IgD-negative memory B cell (primary cell): ENCODE data around the gene TNIK. TPM values are rescaled to one million over a fixed set of nuclear protein-coding genes. Genes with fewer than 3 reads are reported as not detected.

Experiments used
- H3K27ac Mint-ChIP-seq, 3 donors: one replicate each; pipeline ENCODE4 v1.8.0; 2020 to 2022; ENCODE audit warnings: mild to moderate bottlenecking in 3 of 3, mixed read lengths in 3 of 3, moderate library complexity in 1 of 3
- H3K27me3 Mint-ChIP-seq: one replicate; pipeline ENCODE4 v1.8.0; 2021; ENCODE audit warnings: mixed read lengths
- H3K36me3 Mint-ChIP-seq: one replicate; pipeline ENCODE4 v1.8.0; 2020; ENCODE audit warnings: mild to moderate bottlenecking, mixed read lengths
- H3K4me1 Mint-ChIP-seq, 3 donors: one replicate each; pipeline ENCODE4 v1.8.0; 2020 to 2022; ENCODE audit warnings: mixed read lengths in 3 of 3, mild to moderate bottlenecking in 1 of 3
- H3K4me3 Mint-ChIP-seq, 4 donors: one replicate each; pipeline ENCODE4 v1.8.0; 2020 to 2022; ENCODE audit warnings: mild to moderate bottlenecking in 4 of 4, mixed read lengths in 4 of 4, moderate library complexity in 3 of 4
- H3K9me3 Mint-ChIP-seq, 3 donors: one replicate each; pipeline ENCODE4 v1.8.0; 2020 to 2021; ENCODE audit warnings: mixed read lengths in 3 of 3, mild to moderate bottlenecking in 1 of 3
- polyA plus RNA-seq: library from polyadenylated mRNA; unstranded; fragments of 300-500 nt; fragmentation: Illumina TruSeq; gene quantifications from one replicate; pipeline ENCODE4 v1.2.3, GENCODE V29; 2021

Gene TNIK
- polyA plus RNA-seq, 1 donor from 2014 or later = 3.0 TPM

GRCh38 chr3:171278299-171278590, 182.0 kb downstream of the TNIK start:
- no peak overlapping the region for H3K27ac Mint-ChIP-seq
- peaks cover 0 to 2% (median 0%) of the 10 kb centered on the region in 3 donors for H3K9me3 Mint-ChIP-seq
- peaks cover 2% of the 10 kb centered on the region for H3K27me3 Mint-ChIP-seq
- H3K36me3 Mint-ChIP-seq = no peaks in the 10 kb centered on the region
- H3K4me3 Mint-ChIP-seq = no peak overlapping the region
- H3K4me1 Mint-ChIP-seq = peaks cover 3 to 10% (median 6%) of the 10 kb centered on the region in 3 donors

GRCh38 chr3:171277456-171278298, 182.5 kb downstream of the TNIK start:
- Mint-ChIP-seq H3K4me3 (no peak overlapping the region), H3K9me3 (peaks cover 0 to 2% (median 0%) of the 10 kb centered on the region in 3 donors), H3K27ac (no peak overlapping the region), H3K27me3 (peaks cover 2% of the 10 kb centered on the region), H3K36me3 (no peaks in the 10 kb centered on the region), H3K4me1 (peaks cover 3 to 10% (median 4%) of the 10 kb centered on the region in 3 donors)

- no peak overlapping the region for H3K4me3 Mint-ChIP-seq
- H3K36me3 Mint-ChIP-seq = no peaks in the 10 kb centered on the region
- H3K27me3 Mint-ChIP-seq = peaks cover under 1% of the 10 kb centered on the region
- no peak overlapping the region for H3K27ac Mint-ChIP-seq
- H3K4me1 Mint-ChIP-seq = peaks cover under 1 to 8% (median 2%) of the 10 kb centered on the region in 3 donors
- H3K9me3 Mint-ChIP-seq = peaks cover 0 to 2% (median 0%) of the 10 kb centered on the region in 3 donors
These were observed 183.3 kb downstream of the TNIK start for GRCh38 chr3:171276923-171277322.

GRCh38 chr3:171274222-171274621, 186.0 kb downstream of the TNIK start:
- Mint-ChIP-seq H3K4me1 (peaks cover 0 to 13% (median 6%) of the 10 kb centered on the region in 3 donors), H3K9me3 (peaks cover 0 to 2% (median 0%) of the 10 kb centered on the region in 3 donors)

DNA sequence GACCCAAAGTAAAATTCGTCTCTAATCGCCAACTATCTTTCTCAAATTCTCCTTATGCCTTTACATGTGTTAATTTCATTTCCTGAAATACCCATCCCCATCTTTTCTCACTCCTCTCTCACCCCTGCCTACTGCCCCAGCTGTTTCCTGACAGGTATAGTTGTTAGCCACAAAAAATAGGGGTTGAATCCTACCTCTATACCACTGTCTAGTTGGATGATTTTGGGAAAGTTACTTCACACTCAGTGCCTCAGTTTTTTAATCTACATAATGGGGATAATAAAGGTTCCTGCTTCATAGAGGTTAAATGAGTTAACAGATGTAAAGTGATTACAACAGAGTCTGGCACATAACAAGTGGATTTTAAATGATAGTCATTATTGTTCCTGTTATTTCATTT, 189.7 kb downstream of the TNIK start:
- no peaks in the 10 kb centered on the region for H3K36me3 Mint-ChIP-seq
- no peak overlapping the region for H3K4me3 Mint-ChIP-seq
- H3K4me1 Mint-ChIP-seq = peaks cover 0 to 13% (median 10%) of the 10 kb centered on the region in 3 donors
- peaks cover 0 to 2% (median 0%) of the 10 kb centered on the region in 3 donors for H3K9me3 Mint-ChIP-seq
- no peaks in the 10 kb centered on the region for H3K27me3 Mint-ChIP-seq
- no peak overlapping the region for H3K27ac Mint-ChIP-seq

More at GRCh38 chr3:171274222-171274621, 186.0 kb downstream of the TNIK start:
- no peak overlapping the region for H3K27ac Mint-ChIP-seq
- no peaks in the 10 kb centered on the region for H3K36me3 Mint-ChIP-seq
- no peaks in the 10 kb centered on the region for H3K27me3 Mint-ChIP-seq
- H3K4me3 Mint-ChIP-seq = no peak overlapping the region

DNA sequence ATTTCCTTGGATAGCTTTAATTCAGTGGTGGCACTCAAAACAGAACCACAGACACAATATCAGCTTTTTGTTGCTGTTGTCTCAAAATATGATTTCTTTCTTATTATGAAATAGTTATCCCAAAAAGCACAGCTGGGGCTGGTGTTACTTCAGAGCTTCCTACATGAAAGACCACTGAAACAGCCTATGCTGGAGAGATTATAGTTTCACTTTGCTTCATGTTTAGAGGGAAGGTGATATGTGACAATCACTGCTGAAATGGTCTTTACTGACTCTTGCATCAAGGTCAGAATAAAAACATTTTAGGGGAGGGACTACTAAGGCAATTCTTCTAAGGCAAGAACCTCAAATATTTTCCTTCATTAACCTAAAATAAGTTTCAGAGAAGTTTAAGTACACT, 190.7 kb downstream of the TNIK start:
- H3K36me3 Mint-ChIP-seq = no peaks in the 10 kb centered on the region
- no peaks in the 10 kb centered on the region for H3K27me3 Mint-ChIP-seq
- no peak overlapping the region for H3K27ac Mint-ChIP-seq
- peaks cover 0 to 11% (median 10%) of the 10 kb centered on the region in 3 donors for H3K4me1 Mint-ChIP-seq
- no peak overlapping the region for H3K4me3 Mint-ChIP-seq
- peaks cover 0 to 2% (median 0%) of the 10 kb centered on the region in 3 donors for H3K9me3 Mint-ChIP-seq

DNA sequence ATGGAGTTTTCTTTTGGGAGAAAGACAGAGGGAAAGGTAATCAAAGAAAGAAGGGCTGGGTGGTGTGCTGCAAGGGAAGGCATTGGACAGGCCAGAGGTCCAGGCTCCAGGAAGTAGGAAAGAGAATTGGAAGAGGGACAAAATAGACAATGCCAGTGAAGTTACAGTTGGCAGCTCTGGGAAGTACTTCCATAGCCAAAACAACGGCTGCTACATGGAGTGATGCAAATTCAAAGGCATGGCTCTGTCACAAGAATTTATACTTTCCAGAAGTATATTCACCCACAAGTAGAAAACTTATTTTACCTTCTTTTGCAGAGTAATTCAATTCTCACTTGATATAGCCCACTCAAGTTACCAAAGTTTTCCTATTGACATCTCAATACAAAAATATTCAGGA, 191.5 kb downstream of the TNIK start:
- H3K36me3 Mint-ChIP-seq = no peaks in the 10 kb centered on the region
- H3K27ac Mint-ChIP-seq = peak overlapping the region in 1 of 3 donors; percentile 48
- H3K27me3 Mint-ChIP-seq = no peaks in the 10 kb centered on the region

DNA sequence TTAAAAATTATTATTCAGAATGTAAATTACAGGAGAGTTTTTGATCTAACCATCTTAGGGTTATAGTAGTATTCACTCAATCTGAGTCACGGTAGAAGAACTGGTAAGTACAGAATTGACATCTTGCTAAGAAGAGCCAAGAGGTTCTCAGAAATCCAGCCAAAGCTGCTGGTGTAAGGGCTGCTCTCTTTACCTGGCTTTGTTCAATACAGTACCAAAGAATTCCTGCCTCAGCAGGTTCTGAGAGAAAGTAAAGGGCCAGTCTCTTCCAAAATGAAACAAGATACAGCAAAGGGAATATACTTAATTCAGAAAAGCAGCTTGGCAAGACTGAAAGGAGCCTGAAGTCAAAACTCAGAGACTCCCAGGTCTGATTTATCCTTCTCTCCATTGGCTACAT, 193.1 kb downstream of the TNIK start:
- Mint-ChIP-seq H3K36me3 (no peaks in the 10 kb centered on the region), H3K27me3 (no peaks in the 10 kb centered on the region), H3K4me3 (no peak overlapping the region), H3K4me1 (peaks cover 0 to 11% (median 10%) of the 10 kb centered on the region in 3 donors), H3K9me3 (no peaks in the 10 kb centered on the region), H3K27ac (no peak overlapping the region)

More for the DNA sequence above, 191.5 kb downstream of the TNIK start:
- Mint-ChIP-seq H3K9me3 (no peaks in the 10 kb centered on the region), H3K4me3 (no peak overlapping the region), H3K4me1 (peaks cover 0 to 11% (median 10%) of the 10 kb centered on the region in 3 donors)

- no peak overlapping the region for H3K4me3 Mint-ChIP-seq
- no peak overlapping the region for H3K27ac Mint-ChIP-seq
- no peaks in the 10 kb centered on the region for H3K36me3 Mint-ChIP-seq
- no peaks in the 10 kb centered on the region for H3K27me3 Mint-ChIP-seq
- peaks cover 0 to 11% (median 10%) of the 10 kb centered on the region in 3 donors for H3K4me1 Mint-ChIP-seq
- H3K9me3 Mint-ChIP-seq = no peaks in the 10 kb centered on the region
These were observed 193.5 kb downstream of the TNIK start for GRCh38 chr3:171266740-171267073.

GRCh38 chr3:171266034-171266739, 194.0 kb downstream of the TNIK start:
- H3K4me3 Mint-ChIP-seq = no peak overlapping the region
- no peaks in the 10 kb centered on the region for H3K27me3 Mint-ChIP-seq
- H3K27ac Mint-ChIP-seq = no peak overlapping the region

DNA sequence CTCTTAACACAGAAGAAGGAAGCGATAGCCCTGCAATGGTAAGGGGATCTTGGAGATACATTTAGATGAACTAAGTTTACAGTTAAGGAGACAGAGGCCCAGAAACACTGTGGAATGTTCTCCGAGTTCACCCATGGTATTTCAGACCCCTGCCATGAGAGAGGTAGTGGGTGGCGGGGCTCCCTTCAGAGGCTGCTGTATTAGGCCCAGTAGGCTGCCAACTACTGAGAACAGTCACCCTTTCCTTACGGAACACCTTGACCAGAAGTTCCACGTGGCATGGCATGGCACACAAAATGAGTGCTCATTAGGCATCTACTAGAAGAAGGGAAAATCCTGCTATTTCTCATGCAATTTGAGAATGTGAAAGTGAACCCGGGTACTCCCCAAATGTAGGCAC, 195.4 kb downstream of the TNIK start:
- H3K27me3 Mint-ChIP-seq = no peaks in the 10 kb centered on the region
- peaks cover 0 to 11% (median 6%) of the 10 kb centered on the region in 3 donors for H3K4me1 Mint-ChIP-seq
- no peak overlapping the region for H3K27ac Mint-ChIP-seq
- H3K36me3 Mint-ChIP-seq = no peaks in the 10 kb centered on the region
- no peak overlapping the region for H3K4me3 Mint-ChIP-seq
- H3K9me3 Mint-ChIP-seq = peaks cover 0 to 2% (median 0%) of the 10 kb centered on the region in 3 donors

More at GRCh38 chr3:171266034-171266739, 194.0 kb downstream of the TNIK start:
- Mint-ChIP-seq H3K36me3 (no peaks in the 10 kb centered on the region), H3K9me3 (peaks cover 0 to 2% (median 0%) of the 10 kb centered on the region in 3 donors), H3K4me1 (peaks cover 0 to 13% (median 13%) of the 10 kb centered on the region in 3 donors)

- peak overlapping the region in 1 of 4 donors; percentile 78 for H3K4me3 Mint-ChIP-seq
These were observed 197.8 kb downstream of the TNIK start for GRCh38 chr3:171262431-171262830.

GRCh38 chr3:171261487-171261886, 198.7 kb downstream of the TNIK start:
- Mint-ChIP-seq H3K27me3 (no peaks in the 10 kb centered on the region), H3K9me3 (peaks cover 0 to 2% (median 0%) of the 10 kb centered on the region in 3 donors), H3K27ac (peak overlapping the region in 1 of 3 donors; percentile 1), H3K4me3 (no peak overlapping the region), H3K36me3 (no peaks in the 10 kb centered on the region), H3K4me1 (peaks cover 0 to 12% (median 6%) of the 10 kb centered on the region in 3 donors)

More at GRCh38 chr3:171262431-171262830, 197.8 kb downstream of the TNIK start:
- Mint-ChIP-seq H3K36me3 (no peaks in the 10 kb centered on the region), H3K9me3 (peaks cover 0 to 2% (median 0%) of the 10 kb centered on the region in 3 donors), H3K4me1 (peaks cover 0 to 15% (median 6%) of the 10 kb centered on the region in 3 donors), H3K27ac (no peak overlapping the region), H3K27me3 (no peaks in the 10 kb centered on the region)

GRCh38 chr3:171260899-171261298, 199.3 kb downstream of the TNIK start:
- H3K4me3 Mint-ChIP-seq = no peak overlapping the region
- peaks cover 0 to 4% (median 2%) of the 10 kb centered on the region in 3 donors for H3K9me3 Mint-ChIP-seq
- peaks cover 0 to 16% (median 10%) of the 10 kb centered on the region in 3 donors for H3K4me1 Mint-ChIP-seq
- H3K27ac Mint-ChIP-seq = no peak overlapping the region
- H3K27me3 Mint-ChIP-seq = no peaks in the 10 kb centered on the region
- H3K36me3 Mint-ChIP-seq = no peaks in the 10 kb centered on the region

DNA sequence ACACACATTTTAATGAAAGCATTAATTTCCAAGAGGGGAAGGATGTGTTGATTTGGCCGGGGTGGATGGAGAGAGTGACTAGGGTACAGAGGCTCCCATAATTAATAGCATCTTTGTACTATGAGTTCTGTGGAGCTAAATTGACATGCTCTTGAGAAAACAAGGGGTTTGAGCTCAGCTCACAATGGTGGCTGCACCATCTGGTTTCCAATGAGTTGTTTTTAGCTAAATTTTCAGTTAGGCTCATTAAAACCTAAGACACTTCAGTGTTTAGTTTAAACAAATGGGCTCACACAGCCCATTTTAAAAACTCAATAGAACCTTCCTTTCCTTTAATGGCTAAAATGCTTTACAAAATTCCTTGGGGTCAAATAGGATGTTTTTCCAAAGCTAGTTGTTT, 199.7 kb downstream of the TNIK start:
- Mint-ChIP-seq H3K4me3 (no peak overlapping the region), H3K9me3 (peaks cover 0 to 4% (median 2%) of the 10 kb centered on the region in 3 donors), H3K27ac (no peak overlapping the region), H3K36me3 (no peaks in the 10 kb centered on the region), H3K4me1 (peaks cover 3 to 18% (median 12%) of the 10 kb centered on the region in 3 donors), H3K27me3 (no peaks in the 10 kb centered on the region)
